C1 segment of cervical spinal cord (tissue), 14 donors: Measurements from ENCODE around the gene GZF1.
A peak's percentile ranks its signal among the peaks of the same experiment; 100 is the strongest.

Source experiments
- DNase-seq, 14 donors: peaks; one replicate each; lab custom pipeline; 2025; lab: John Stamatoyannopoulos, UW

The GZF1 gene

GRCh38 chr20:23407781-23408464 is 45.9 kb downstream of the GZF1 start:
- no peak for DNase-seq

GRCh38 chr20:23408957-23409356 is 47.0 kb downstream of the GZF1 start:
- no peak for DNase-seq

- DNase-seq = no peak
Measured at GRCh38 chr20:23409800-23410199, 47.8 kb downstream of the GZF1 start.

- no peak for DNase-seq
Measured at GRCh38 chr20:23410916-23411695, 49.1 kb downstream of the GZF1 start.

- peak in 1 of 14 donors; percentile 8 for DNase-seq
Measured at GRCh38 chr20:23412026-23412425, 50.0 kb downstream of the GZF1 start.

- DNase-seq = no peak
Measured at GRCh38 chr20:23413862-23414422, 52.0 kb downstream of the GZF1 start.

GRCh38 chr20:23414526-23415188 is 52.7 kb downstream of the GZF1 start:
- no peak for DNase-seq

GRCh38 chr20:23415555-23415954 is 53.6 kb downstream of the GZF1 start:
- no peak for DNase-seq

GRCh38 chr20:23415959-23416583 is 54.1 kb downstream of the GZF1 start:
- no peak for DNase-seq

- no peak for DNase-seq
Measured at GRCh38 chr20:23417861-23418260, 55.9 kb downstream of the GZF1 start.

GRCh38 chr20:23419657-23419994 is 57.6 kb downstream of the GZF1 start:
- DNase-seq = no peak

GRCh38 chr20:23419995-23420901 is 58.3 kb downstream of the GZF1 start:
- DNase-seq = peak in 3 of 14 donors; percentile 24 to 43 (median 29)

- DNase-seq = peak; percentile 55 to 97 (median 92)
Measured at GRCh38 chr20:23420943-23421931, 59.3 kb downstream of the GZF1 start, which contains the start of gene NAPB. NAPB (minus strand) TSS chr20:23421488; CDS start chr20:23421402, 86 bp downstream.
